Measurements from ENCODE around the gene SLC10A7. TPM values are rescaled to one million over a fixed set of nuclear protein-coding genes. Genes with fewer than 3 reads are reported as not detected.

Gene SLC10A7
- total RNA-seq, 1 experiment from 2014 or later: 37.1 TPM

DNA sequence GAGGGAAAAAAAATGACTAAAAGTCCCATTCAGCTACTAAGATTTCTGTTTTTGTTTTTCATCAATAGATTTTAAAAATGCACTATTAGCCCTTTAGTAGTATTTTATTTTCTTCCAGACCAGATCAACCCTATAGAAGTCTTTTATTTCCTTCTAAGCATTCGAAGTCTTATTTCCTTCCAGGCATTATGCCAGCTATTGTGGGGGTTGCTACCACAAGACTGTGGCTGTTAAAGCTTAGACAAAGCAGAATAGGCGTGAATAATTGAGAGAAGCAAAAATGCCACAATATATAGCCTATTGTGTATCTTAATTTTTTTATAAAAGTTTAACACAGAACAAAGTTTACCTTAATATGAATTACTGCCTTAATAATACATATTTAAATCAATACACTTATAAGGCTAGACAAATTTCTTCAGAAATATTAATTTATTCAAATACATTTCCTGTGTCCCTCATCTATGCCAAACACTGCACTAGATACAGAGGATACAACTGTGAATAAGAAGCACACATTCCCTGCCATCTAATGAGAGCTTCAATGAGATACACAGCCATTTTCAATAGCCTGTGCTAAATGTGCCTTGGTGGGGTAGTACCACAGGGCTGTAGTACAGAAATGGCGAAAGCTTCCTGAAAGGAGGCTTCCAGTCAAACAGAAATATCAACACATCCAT lies 33.1 kb downstream of the SLC10A7 start:
- ChIA-PET CTCF (no interaction called here), POLR2A (ENCODE audit: low non-redundant PET) (interaction anchor here (0.6 kb wide), 1 partner anchor 140 kb away, joined by 3 read pairs; no protein-coding TSS in a partner anchor)
- BruUV-seq (replicated peaks): no TSS peak
- intact Hi-C loops (cut with micrococcal nuclease; ENCODE audit: unreplicated experiment): no loop called here
- H3K27me3 ChIP-seq (replicated peaks; ENCODE audit: insufficient read depth, low read depth, low read length, poor library complexity): no peaks in the 10 kb centered on the region
- TF ChIP-seq EZH2 (IDR thresholded peaks at IDR 0.05; ENCODE audit: borderline replicate concordance, low read depth, low read length, poor library complexity, severe bottlenecking): no peak
- TF ChIP-seq CTCF (conservative IDR thresholded peaks at IDR 0.05; ENCODE audit: low read depth, low read length): no peak
- peak; percentile 97 for DNase-seq (ENCODE audit: low spot score)
- H3K4me1 ChIP-seq (ENCODE audit: insufficient read depth, low read length, poor library complexity, severe bottlenecking): peaks cover 70% of the 10 kb centered on the region
- H3K27ac ChIP-seq (ENCODE audit: low read depth, low read length, poor library complexity, severe bottlenecking): peak overlapping the region; percentile 98
- peaks cover 16% of the 10 kb centered on the region for H3K9me3 ChIP-seq (ENCODE audit: low read depth, low read length, poor library complexity, severe bottlenecking)
- no peak overlapping the region for H3K4me3 ChIP-seq (ENCODE audit: low read depth, low read length, poor library complexity, severe bottlenecking)
- peaks cover 27% of the 10 kb centered on the region for H3K36me3 ChIP-seq (ENCODE audit: insufficient read depth, low read length, poor library complexity, severe bottlenecking)

DNA sequence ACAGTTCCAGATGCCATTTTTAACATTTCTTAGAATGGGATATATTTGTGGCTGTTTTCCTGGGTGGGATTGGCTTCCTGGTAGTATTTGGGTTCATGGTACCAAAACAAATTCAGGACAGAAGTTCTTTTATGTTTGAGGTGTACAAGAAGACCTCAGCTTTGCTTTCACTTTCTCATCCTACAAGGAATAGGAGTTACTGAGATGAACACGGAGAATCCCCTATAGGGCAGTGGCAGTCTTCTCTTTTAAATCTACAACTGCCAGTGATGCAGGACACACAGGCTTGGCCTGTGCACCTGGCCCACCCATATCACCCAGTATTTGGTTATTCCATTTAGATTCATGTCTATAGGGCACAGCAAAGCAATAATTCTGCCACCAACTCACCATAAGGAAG lies 35.2 kb downstream of the SLC10A7 start:
- peaks cover 20% of the 10 kb centered on the region for H3K9me3 ChIP-seq (ENCODE audit: low read depth, low read length, poor library complexity, severe bottlenecking)
- H3K27me3 ChIP-seq (replicated peaks; ENCODE audit: insufficient read depth, low read depth, low read length, poor library complexity): no peaks in the 10 kb centered on the region
- DNase-seq (ENCODE audit: low spot score): no peak
- peak overlapping the region; percentile 98 for H3K27ac ChIP-seq (ENCODE audit: low read depth, low read length, poor library complexity, severe bottlenecking)
- ChIA-PET POLR2A (ENCODE audit: low non-redundant PET) (interaction anchor here (0.6 kb wide), 1 partner anchor 59 kb away, joined by 3 read pairs; no protein-coding TSS in a partner anchor), CTCF (no interaction called here)
- intact Hi-C loops (cut with micrococcal nuclease; ENCODE audit: unreplicated experiment): no loop called here
- H3K36me3 ChIP-seq (ENCODE audit: insufficient read depth, low read length, poor library complexity, severe bottlenecking): peaks cover 33% of the 10 kb centered on the region
- peaks cover 58% of the 10 kb centered on the region for H3K4me1 ChIP-seq (ENCODE audit: insufficient read depth, low read length, poor library complexity, severe bottlenecking)
- no TSS peak for BruUV-seq (replicated peaks)
- H3K4me3 ChIP-seq (ENCODE audit: low read depth, low read length, poor library complexity, severe bottlenecking): no peak overlapping the region
- TF ChIP-seq CTCF (conservative IDR thresholded peaks at IDR 0.05; ENCODE audit: low read depth, low read length): no peak
- TF ChIP-seq EZH2 (IDR thresholded peaks at IDR 0.05; ENCODE audit: borderline replicate concordance, low read depth, low read length, poor library complexity, severe bottlenecking): no peak

DNA sequence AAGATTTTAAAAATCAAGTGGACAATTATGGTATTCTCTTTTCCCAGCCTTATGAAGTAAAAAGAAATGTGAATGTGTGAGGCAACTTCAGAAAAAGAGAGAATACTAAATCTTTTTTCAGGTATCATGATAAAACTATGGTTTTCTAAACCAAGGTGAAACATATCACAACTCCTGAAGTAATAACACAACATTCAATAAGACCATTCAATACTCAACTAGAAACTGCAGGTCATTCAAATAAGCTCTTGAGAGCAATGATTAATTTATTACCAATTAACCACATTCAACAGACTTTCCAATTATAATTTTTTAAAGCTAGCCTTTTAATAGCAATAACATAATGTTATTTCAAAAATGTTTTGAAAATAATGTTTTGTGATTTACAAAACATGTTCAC lies 35.8 kb downstream of the SLC10A7 start:
- Histone ChIP-seq H3K36me3 (ENCODE audit: insufficient read depth, low read length, poor library complexity, severe bottlenecking) (peaks cover 33% of the 10 kb centered on the region), H3K27ac (ENCODE audit: low read depth, low read length, poor library complexity, severe bottlenecking) (peak overlapping the region; percentile 98), H3K27me3 (replicated peaks; ENCODE audit: insufficient read depth, low read depth, low read length, poor library complexity) (no peaks in the 10 kb centered on the region), H3K4me1 (ENCODE audit: insufficient read depth, low read length, poor library complexity, severe bottlenecking) (peaks cover 54% of the 10 kb centered on the region), H3K4me3 (ENCODE audit: low read depth, low read length, poor library complexity, severe bottlenecking) (no peak overlapping the region), H3K9me3 (ENCODE audit: low read depth, low read length, poor library complexity, severe bottlenecking) (peaks cover 20% of the 10 kb centered on the region)
- no peak for DNase-seq (ENCODE audit: low spot score)
- intact Hi-C loops (cut with micrococcal nuclease; ENCODE audit: unreplicated experiment): no loop called here
- CTCF ChIA-PET: no interaction called here
- TF ChIP-seq EZH2 (IDR thresholded peaks at IDR 0.05; ENCODE audit: borderline replicate concordance, low read depth, low read length, poor library complexity, severe bottlenecking) (no peak), CTCF (conservative IDR thresholded peaks at IDR 0.05; ENCODE audit: low read depth, low read length) (no peak)
- POLR2A ChIA-PET (ENCODE audit: low non-redundant PET): no interaction called here
- BruUV-seq (replicated peaks): no TSS peak
